Astrocyte (in vitro differentiated cells and primary cell): ENCODE results near the gene ECSIT.

Source experiments
- CTCF ChIP-seq: IDR thresholded peaks from 2 replicates; pipeline ENCODE4 v1.5.1; 2011; ENCODE audit warnings: low read depth, mild to moderate bottlenecking, inconsistent platforms, low read length, moderate library complexity; ENCODE audit not compliant: insufficient read depth
- EZH2 ChIP-seq: IDR thresholded peaks from 2 replicates; pipeline ENCODE4 v1.6.1; 2012; ENCODE audit warnings: mild to moderate bottlenecking, low read length, inconsistent platforms; ENCODE audit not compliant: insufficient read depth

GRCh38 chr19:11558881-11559828, 30.2 kb upstream of the ECSIT start, which contains the start of gene ELOF1:
- TF ChIP-seq CTCF = no peak
- TF ChIP-seq EZH2 = no peak
